Trophoblast cell (in vitro differentiated cells and primary cell): Measurements from ENCODE around the gene GFOD1.
"Not testable (repeated sequence)": the region's sequence is repeated elsewhere in the genome, so short reads cannot be mapped to it uniquely, and the experiment has no call there.

Experiments
- DNase-seq, 2 donors: peaks; one replicate each; pipeline ENCODE4 v3.0.0-alpha.2; 2016
- H2AFZ ChIP-seq: 2 replicates; pipeline ENCODE4 v1.6.1; 2013; ENCODE audit warnings: low read length, moderate library complexity, mild to moderate bottlenecking; ENCODE audit not compliant: insufficient read depth, poor library complexity
- H2AK5ac ChIP-seq: 2 replicates; pipeline ENCODE4 v1.6.1; 2013; ENCODE audit warnings: mild to moderate bottlenecking, low read length
- H2BK120ac ChIP-seq: 2 replicates; pipeline ENCODE4 v1.6.1; 2013; ENCODE audit warnings: low read length, mild to moderate bottlenecking, moderate library complexity; ENCODE audit not compliant: insufficient read depth, poor library complexity
- H2BK12ac ChIP-seq: 2 replicates; pipeline ENCODE4 v1.6.1; 2013; ENCODE audit warnings: mild to moderate bottlenecking, low read length, moderate library complexity
- H2BK5ac ChIP-seq: 2 replicates; pipeline ENCODE4 v1.6.1; 2013; ENCODE audit warnings: low read length, low read depth, moderate library complexity, mild to moderate bottlenecking; ENCODE audit not compliant: poor library complexity
- H3K14ac ChIP-seq: 2 replicates; pipeline ENCODE4 v1.6.1; 2013; ENCODE audit warnings: mild to moderate bottlenecking, low read length
- H3K18ac ChIP-seq: 2 replicates; pipeline ENCODE4 v1.6.1; 2013; ENCODE audit warnings: mild to moderate bottlenecking, low read length
- H3K23ac ChIP-seq: 2 replicates; pipeline ENCODE4 v1.6.1; 2013; ENCODE audit warnings: low read length
- H3K27ac ChIP-seq: 2 replicates; pipeline ENCODE4 v1.5.1; 2013; ENCODE audit warnings: low read depth, mild to moderate bottlenecking, inconsistent platforms, low read length, moderate library complexity
- H3K27me3 ChIP-seq: 2 replicates; pipeline ENCODE4 v1.6.1; 2013; ENCODE audit warnings: inconsistent platforms, mild to moderate bottlenecking, low read length, moderate library complexity; ENCODE audit not compliant: insufficient read depth
- H3K36me3 ChIP-seq, 2 experiments: 1 replicate in 1 of 2; 2 replicates in 1 of 2; pipeline ENCODE4 v1.6.1; 2013; ENCODE audit warnings: low read length in 2 of 2, mild to moderate bottlenecking in 2 of 2, moderate library complexity in 1 of 2; ENCODE audit not compliant: insufficient read depth in 2 of 2, control insufficient read depth in 1 of 2
- H3K4ac ChIP-seq: 2 replicates; pipeline ENCODE4 v1.6.1; 2013; ENCODE audit warnings: low read depth, mild to moderate bottlenecking, low read length, moderate library complexity
- H3K4me1 ChIP-seq, 2 experiments: 1 replicate in 1 of 2; 2 replicates in 1 of 2; pipeline ENCODE4 v1.6.1; 2013; ENCODE audit warnings: low read length in 2 of 2, mild to moderate bottlenecking in 2 of 2, moderate library complexity in 1 of 2; ENCODE audit not compliant: insufficient read depth in 2 of 2, control insufficient read depth in 1 of 2
- H3K4me2 ChIP-seq: 2 replicates; pipeline ENCODE4 v1.6.1; 2013; ENCODE audit warnings: inconsistent platforms, mild to moderate bottlenecking, low read length, moderate library complexity
- H3K4me3 ChIP-seq: 2 replicates; pipeline ENCODE4 v1.5.1; 2013; ENCODE audit warnings: mild to moderate bottlenecking, low read depth, low read length, inconsistent platforms
- H3K79me1 ChIP-seq: one replicate; pipeline ENCODE4 v1.6.1; 2013; ENCODE audit warnings: low read length
- H3K79me2 ChIP-seq: 2 replicates; pipeline ENCODE4 v1.6.1; 2013; ENCODE audit warnings: low read length, mild to moderate bottlenecking; ENCODE audit not compliant: control insufficient read depth, insufficient read depth, poor library complexity
- H3K9ac ChIP-seq: 2 replicates; pipeline ENCODE4 v1.6.1; 2013; ENCODE audit warnings: mild to moderate bottlenecking, low read length
- H3K9me3 ChIP-seq: 2 replicates; pipeline ENCODE4 v1.6.1; 2013; ENCODE audit warnings: low read depth, mild to moderate bottlenecking, control low read depth, inconsistent platforms, low read length; ENCODE audit not compliant: insufficient read depth
- H4K12ac ChIP-seq: 2 replicates; pipeline ENCODE4 v1.6.1; 2013; ENCODE audit warnings: low read depth, mild to moderate bottlenecking, low read length, moderate library complexity
- H4K8ac ChIP-seq: 2 replicates; pipeline ENCODE4 v1.6.1; 2013; ENCODE audit warnings: low read depth, mild to moderate bottlenecking, low read length, moderate library complexity
- H4K91ac ChIP-seq: one replicate; pipeline ENCODE4 v1.6.1; 2013; ENCODE audit warnings: low read depth, mild to moderate bottlenecking, low read length, moderate library complexity
- WGBS: extraction: QIAGEN DNeasy Blood & Tissue Kit; methylation state at CpG from one replicate; pipeline ENCODE4 v1.1.7; 2013; ENCODE audit warnings: missing lambda C conversion rate; ENCODE audit not compliant: insufficient read length, insufficient coverage; ENCODE audit errors: extremely low coverage; 5-methylcytosine and 5-hydroxymethylcytosine counted together

GFOD1 gene

DNA sequence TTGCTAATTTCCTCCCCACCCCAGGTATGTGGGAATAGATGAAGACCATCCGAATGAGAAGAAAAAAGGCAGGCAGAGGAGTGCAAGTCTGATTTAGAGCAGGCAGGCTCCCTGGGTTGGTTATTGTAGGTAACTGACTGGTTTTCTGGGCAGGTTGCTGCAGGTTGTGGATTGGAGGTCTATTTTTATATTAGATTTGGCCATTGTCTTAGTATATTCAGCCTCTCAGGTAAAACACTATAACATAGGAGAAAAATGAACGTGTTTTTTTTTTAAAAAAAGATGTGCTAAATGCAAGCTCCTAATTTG is 158.6 kb downstream of the GFOD1 start:
- Histone ChIP-seq H3K79me1 (peaks cover 8% of the 10 kb centered on the region), H2AFZ (peak overlapping the region; percentile 27), H3K23ac (no peak overlapping the region), H4K91ac (peak overlapping the region; percentile 36), H3K36me3 (peaks cover 7 to 9% of the 10 kb centered on the region in 2 experiments), H3K4me2 (peak overlapping the region; percentile 71), H3K4me1 (no peaks in the 10 kb centered on the region), H3K79me2 (peaks cover 3% of the 10 kb centered on the region), H3K9me3 (no peaks in the 10 kb centered on the region), H3K4me3 (peak overlapping the region; percentile 87), H2AK5ac (no peak overlapping the region), H3K14ac (peak overlapping the region; percentile 70), H3K27me3 (no peaks in the 10 kb centered on the region), H3K27ac (no peak overlapping the region), H3K9ac (peak overlapping the region; percentile 84), H2BK5ac (peak overlapping the region; percentile 4), H2BK12ac (no peak overlapping the region), H4K8ac (peak overlapping the region; percentile 86), H3K4ac (no peak overlapping the region), H4K12ac (peak overlapping the region; percentile 80), H2BK120ac (peak overlapping the region; percentile 3), H3K18ac (no peak overlapping the region)
- DNase-seq = no peak
- WGBS = no CpG with 5 or more reads among the region's 2 CpGs

DNA sequence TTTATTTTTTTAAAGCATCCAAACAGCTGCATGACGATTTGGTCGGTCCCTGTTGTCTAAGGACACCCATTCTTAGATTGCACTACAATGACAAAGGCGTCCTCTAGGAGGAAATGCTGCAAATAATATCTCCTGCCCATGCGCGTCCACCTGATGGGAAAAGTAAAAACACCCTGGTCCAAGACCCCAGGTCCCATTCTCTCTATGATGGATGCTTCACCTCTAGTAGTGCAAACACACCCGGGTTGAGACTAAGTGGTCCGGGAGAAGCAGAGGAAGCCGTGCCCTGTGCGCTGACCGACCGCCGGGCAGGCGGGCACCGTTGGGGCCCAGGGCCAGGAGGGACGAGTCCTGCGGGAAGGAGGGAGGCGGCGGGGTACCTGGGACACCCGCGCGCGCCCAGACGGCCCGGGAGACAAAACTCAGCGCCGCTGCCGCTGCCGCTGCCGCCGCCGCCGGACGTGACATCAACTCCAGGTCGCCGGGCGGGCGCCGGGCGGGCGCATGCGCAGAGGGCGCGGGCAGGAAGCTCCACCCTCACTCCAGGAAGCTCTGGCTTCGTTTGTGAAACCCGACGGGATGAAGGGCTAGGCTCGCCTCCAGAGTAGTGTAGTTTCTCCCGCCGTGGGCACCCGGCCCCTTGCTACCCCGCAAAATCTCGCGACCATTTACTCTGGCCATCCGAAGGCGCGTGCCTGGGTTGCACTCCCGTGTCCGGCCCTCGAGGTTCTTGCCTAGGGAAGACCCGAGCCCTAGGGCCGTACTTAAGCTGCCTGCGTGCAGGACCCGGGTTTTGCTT is 159.1 kb downstream of the GFOD1 start, which contains the start of gene TBC1D7:
TBC1D7 (minus strand) TSS at position 462 of the 799 bp plus-strand sequence. CDS start 1,639 bp downstream, outside the sequence.
- no CpG with 5 or more reads among the region's 63 CpGs for WGBS
- H2AK5ac ChIP-seq = no peak within 1 kb of the TSS

DNA sequence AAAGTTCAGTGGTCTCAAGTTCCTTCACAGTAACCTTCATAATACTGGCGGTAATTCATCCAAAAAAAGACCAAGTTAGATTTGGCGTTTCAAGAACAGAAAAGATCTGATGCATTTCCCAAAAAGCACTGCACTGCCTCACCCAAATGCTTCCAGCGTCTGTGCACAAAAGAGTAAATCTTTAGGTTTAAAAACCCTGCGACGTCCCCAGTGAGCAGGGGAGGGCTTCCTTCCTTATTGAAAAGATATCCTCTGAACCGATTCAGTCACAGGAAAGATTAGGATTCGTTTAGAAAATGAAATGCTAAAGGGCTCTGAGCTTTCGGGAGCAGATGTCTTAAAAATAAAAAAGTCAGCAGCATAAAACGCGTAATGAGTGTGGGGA is 159.7 kb downstream of the GFOD1 start:
- H3K4me3 ChIP-seq = peak overlapping the region; percentile 87
- peaks cover 8% of the 10 kb centered on the region for H3K79me1 ChIP-seq
- peak overlapping the region; percentile 9 for H4K8ac ChIP-seq
- H3K4ac ChIP-seq = no peak overlapping the region
- no peak overlapping the region for H4K91ac ChIP-seq
- H4K12ac ChIP-seq = no peak overlapping the region
- no peak overlapping the region for H3K14ac ChIP-seq
- peaks cover 3% of the 10 kb centered on the region for H3K79me2 ChIP-seq
- H3K23ac ChIP-seq = no peak overlapping the region
- H3K4me2 ChIP-seq = peak overlapping the region; percentile 87
- no peak for DNase-seq
- H3K36me3 ChIP-seq = peaks cover 10 to 16% of the 10 kb centered on the region in 2 experiments
- H3K4me1 ChIP-seq = no peaks in the 10 kb centered on the region
- peak overlapping the region; percentile 35 for H3K27ac ChIP-seq
- no peak overlapping the region for H3K18ac ChIP-seq
- H2BK5ac ChIP-seq = no peak overlapping the region
- no peak overlapping the region for H2AK5ac ChIP-seq
- no peaks in the 10 kb centered on the region for H3K9me3 ChIP-seq
- no peaks in the 10 kb centered on the region for H3K27me3 ChIP-seq
- H2BK120ac ChIP-seq = no peak overlapping the region
- H2BK12ac ChIP-seq = no peak overlapping the region
- H2AFZ ChIP-seq = no peak overlapping the region
- no CpG with 5 or more reads among the region's 10 CpGs for WGBS
- peak overlapping the region; percentile 79 for H3K9ac ChIP-seq

More for the DNA sequence above, 159.1 kb downstream of the GFOD1 start, which contains the start of gene TBC1D7:
- H4K12ac ChIP-seq = peak within 1 kb of the TSS; percentile 90
- peaks cover 7 to 13% of the 10 kb centered on the region in 2 experiments for H3K36me3 ChIP-seq
- H4K91ac ChIP-seq = peak within 1 kb of the TSS; percentile 84
- peak within 1 kb of the TSS; percentile 84 for H3K9ac ChIP-seq
- peak within 1 kb of the TSS; percentile 94 for H3K18ac ChIP-seq
- H3K27ac ChIP-seq = peak within 1 kb of the TSS; percentile 72
- peaks cover 8% of the 10 kb centered on the region for H3K79me1 ChIP-seq
- no peaks in the 10 kb centered on the region for H3K4me1 ChIP-seq
- no peaks in the 10 kb centered on the region for H3K9me3 ChIP-seq
- peak within 1 kb of the TSS; percentile 93 for H2AFZ ChIP-seq
- H3K14ac ChIP-seq = peak within 1 kb of the TSS; percentile 90
- peak; percentile 83 to 94 for DNase-seq
- H4K8ac ChIP-seq = peak within 1 kb of the TSS; percentile 86
- peak within 1 kb of the TSS; percentile 84 for H2BK120ac ChIP-seq
- no peak within 1 kb of the TSS for H3K23ac ChIP-seq
- H2BK12ac ChIP-seq = no peak within 1 kb of the TSS
- H3K4me3 ChIP-seq = peak within 1 kb of the TSS; percentile 87
- peaks cover 3% of the 10 kb centered on the region for H3K79me2 ChIP-seq
- H2BK5ac ChIP-seq = peak within 1 kb of the TSS; percentile 86
- H3K4ac ChIP-seq = peak within 1 kb of the TSS; percentile 74
- H3K4me2 ChIP-seq = peak within 1 kb of the TSS; percentile 87
- H3K27me3 ChIP-seq = no peaks in the 10 kb centered on the region

DNA sequence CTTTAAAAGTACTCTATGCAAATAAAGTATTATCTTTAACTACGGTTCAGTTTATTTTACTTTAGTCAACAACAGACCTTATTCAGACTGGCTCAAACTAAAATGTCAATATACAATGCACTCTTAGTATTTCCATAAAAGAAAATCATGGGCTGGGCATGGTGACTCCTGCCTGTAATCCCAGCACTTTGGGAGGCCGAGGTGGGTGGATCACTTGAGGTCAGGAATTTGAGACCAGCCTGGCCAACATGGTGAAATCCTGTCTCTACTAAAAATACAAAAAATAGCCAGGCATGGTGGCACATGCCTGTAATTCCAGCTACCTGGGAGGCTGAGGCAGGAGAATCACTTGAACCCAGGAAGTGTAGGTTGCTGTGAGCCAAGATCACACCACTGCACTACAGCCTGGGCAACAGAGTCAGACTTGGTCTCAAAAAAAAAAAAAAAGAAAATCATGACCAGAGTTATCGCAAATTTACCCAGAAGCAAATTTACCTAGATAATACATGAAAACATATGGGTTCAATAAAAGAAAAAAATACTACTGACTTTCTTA is 161.3 kb downstream of the GFOD1 start:
- H2BK120ac ChIP-seq, H2AK5ac ChIP-seq, H2BK5ac ChIP-seq, H3K4me2 ChIP-seq, H3K23ac ChIP-seq, H3K79me2 ChIP-seq, H3K9ac ChIP-seq, H3K27ac ChIP-seq, DNase-seq, H3K27me3 ChIP-seq, H3K18ac ChIP-seq, H4K91ac ChIP-seq, H3K14ac ChIP-seq, H2BK12ac ChIP-seq, H3K4me1 ChIP-seq, H2AFZ ChIP-seq, H4K8ac ChIP-seq, H3K4me3 ChIP-seq, H3K9me3 ChIP-seq, H4K12ac ChIP-seq, H3K79me1 ChIP-seq, H3K4ac ChIP-seq: not testable (repeated sequence)
- peaks cover 14 to 25% of the 10 kb centered on the region in 2 experiments for H3K36me3 ChIP-seq
- WGBS = no CpG with 5 or more reads among the region's 3 CpGs
